Endothelial cell of umbilical vein (primary cell): ENCODE measurements around the gene FGFBP2. TPM values are rescaled to one million over a fixed set of nuclear protein-coding genes. Genes with fewer than 3 reads are reported as not detected.

ENCODE experiments used
- BruUV-seq: library from RNA; stranded (reverse); fragments of 400-500 nt; replicated peaks from 2 replicates; lab custom pipeline; 2021; lab: Mats Ljungman, UMichigan
- CTCF ChIA-PET: fragments of 300-600, 350-600 bp; sonication (Branson Sonifier 250); formaldehyde crosslinking; loops from one replicate; lab custom pipeline; 2021; ENCODE audit warnings: antibody characterized with exemption, inconsistent platforms; lab: Charles Lee
- POLR2A ChIA-PET: fragments of 300-600, 350-600 bp; sonication (Branson Sonifier 250); formaldehyde crosslinking; loops from one replicate; lab custom pipeline; 2021; ENCODE audit warnings: antibody characterized with exemption, inconsistent platforms; lab: Charles Lee
- DNase-seq: peaks from one replicate; pipeline ENCODE4 v3.0.0-alpha.2; 2011; ENCODE audit warnings: low read depth, low spot score
- FAIRE-seq: peaks from 2 replicates; lab custom pipeline; 2011; peaks lifted over from hg19 to GRCh38; lab: Jason Lieb, UNC
- H2AFZ ChIP-seq: 2 replicates; pipeline ENCODE4 v1.6.0; 2012; ENCODE audit warnings: low read depth, low read length, control low read depth, inconsistent platforms
- H3K27ac ChIP-seq: 2 replicates; pipeline ENCODE4 v1.5.1; 2011; ENCODE audit warnings: low read depth, mild to moderate bottlenecking, control low read depth, low read length, moderate library complexity; ENCODE audit not compliant: insufficient read depth
- H3K27me3 ChIP-seq, 2 experiments: 2 replicates each; pipeline versions ENCODE4 v1.6.0 to v1.6.1; 2011; ENCODE audit warnings: low read length in 2 of 2, mixed read lengths in 1 of 2; ENCODE audit not compliant: control insufficient read depth in 2 of 2, insufficient read depth in 2 of 2
- H3K36me3 ChIP-seq, 2 experiments: 2 replicates in 1 of 2; 3 replicates in 1 of 2; pipeline ENCODE4 v1.5.1; 2011; ENCODE audit warnings: low read length in 2 of 2, mild to moderate bottlenecking in 1 of 2, moderate library complexity in 1 of 2; ENCODE audit not compliant: control insufficient read depth in 2 of 2, insufficient read depth in 2 of 2; ENCODE audit errors: extremely low read depth in 1 of 2
- H3K4me1 ChIP-seq: 3 replicates; pipeline ENCODE4 v1.5.1; 2011; ENCODE audit warnings: mild to moderate bottlenecking, low read length; ENCODE audit not compliant: control insufficient read depth, insufficient read depth; ENCODE audit errors: extremely low read depth
- H3K4me2 ChIP-seq: 2 replicates; pipeline ENCODE4 v1.6.1; 2011; ENCODE audit warnings: low read length, control low read depth, mixed read lengths; ENCODE audit not compliant: insufficient read depth
- H3K4me3 ChIP-seq, 3 experiments: fragments of 200-600 bp in 1 of 3; sonication (generic), shearing (Covaris generic) in 1 of 3; replicated peaks in 1 of 3; 2 replicates each; pipeline ENCODE4 v1.5.1; 2011 to 2016; ENCODE audit warnings: control low read depth in 3 of 3, low read length in 3 of 3, mild to moderate bottlenecking in 2 of 3, inconsistent platforms in 1 of 3, low read depth in 1 of 3, moderate library complexity in 1 of 3; ENCODE audit not compliant: insufficient read depth in 1 of 3
- H3K79me2 ChIP-seq: 2 replicates; pipeline ENCODE4 v1.6.0; 2012; ENCODE audit warnings: low read length, inconsistent platforms; ENCODE audit not compliant: control insufficient read depth, insufficient read depth
- H3K9ac ChIP-seq: replicated peaks from 2 replicates; pipeline ENCODE3; 2011; ENCODE audit warnings: low read length, control low read depth; ENCODE audit not compliant: insufficient read depth; ENCODE audit errors: extremely low read depth
- H3K9me1 ChIP-seq: replicated peaks from 3 replicates; pipeline ENCODE4 v1.6.0; 2011; ENCODE audit warnings: mild to moderate bottlenecking, low read length; ENCODE audit not compliant: control insufficient read depth, insufficient read depth; ENCODE audit errors: extremely low read depth
- H3K9me3 ChIP-seq: replicated peaks from 2 replicates; pipeline ENCODE4 v1.5.1; 2012; ENCODE audit warnings: low read length, inconsistent platforms; ENCODE audit not compliant: control insufficient read depth, insufficient read depth
- H4K20me1 ChIP-seq: replicated peaks from 2 replicates; pipeline ENCODE3; 2011; ENCODE audit warnings: mild to moderate bottlenecking, low read length; ENCODE audit not compliant: control insufficient read depth, insufficient read depth; ENCODE audit errors: extremely low read depth
- EZH2 ChIP-seq: IDR thresholded peaks from 2 replicates; pipeline ENCODE4 v1.6.1; 2012; ENCODE audit warnings: borderline replicate concordance, low read depth, mild to moderate bottlenecking, moderate library complexity, low read length, inconsistent platforms; ENCODE audit not compliant: severe bottlenecking
- FOS ChIP-seq: IDR thresholded peaks from 2 replicates; pipeline ENCODE4 v1.6.1; 2011; ENCODE audit warnings: mild to moderate bottlenecking, low read length, moderate library complexity, borderline replicate concordance; ENCODE audit not compliant: insufficient read depth
- GATA2 ChIP-seq: IDR thresholded peaks from 2 replicates; pipeline ENCODE4 v1.7.0; 2011; ENCODE audit warnings: low read depth, mild to moderate bottlenecking, moderate library complexity, mixed read lengths, low read length; ENCODE audit not compliant: insufficient read length, insufficient read depth
- JUN ChIP-seq: IDR thresholded peaks from 2 replicates; pipeline ENCODE4 v1.6.1; 2011; ENCODE audit warnings: borderline replicate concordance, low read depth; ENCODE audit not compliant: insufficient read length, insufficient read depth
- MAX ChIP-seq: IDR thresholded peaks from 2 replicates; pipeline ENCODE4 v1.6.1; 2011; ENCODE audit not compliant: insufficient read depth, insufficient read length
- MYC ChIP-seq: IDR thresholded peaks from one replicate; pipeline ENCODE4 v1.6.1; 2011; ENCODE audit warnings: mild to moderate bottlenecking, low read depth, low read length
- POLR2A ChIP-seq: IDR thresholded peaks from 2 replicates; pipeline ENCODE4 v1.6.1; 2012; ENCODE audit warnings: low read depth, mild to moderate bottlenecking, control low read depth, low read length
- POLR2AphosphoS5 ChIP-seq: IDR thresholded peaks from 2 replicates; pipeline ENCODE4 v1.6.1; 2012; ENCODE audit warnings: low read depth, mild to moderate bottlenecking, control low read depth, low read length, moderate library complexity; ENCODE audit not compliant: insufficient read depth
- dilution Hi-C: fragments of 300-500 bp; cut with MboI; formaldehyde crosslinking; loops from one replicate; pipeline ENCODE4 v1.15.0; 2019; ENCODE audit warnings: low sequenced_read_pairs; ENCODE audit not compliant: extremely low pct_ligation_motif_present
- intact Hi-C: fragments of 100-400 bp; cut with micrococcal nuclease; formaldehyde crosslinking; loops from one replicate; pipeline ENCODE4 v1.10.0; 2022
- polyA plus RNA-seq, 4 experiments: library from polyadenylated mRNA; depleted of rRNA in 3 of 4; stranded (reverse) in 3 of 4; unstranded in 1 of 4; fragments of >200 nt; gene quantifications; 2 replicates each; pipeline versions ENCODE4 v1.2.1 to v1.2.3, GENCODE V29; 2011 to 2012; ENCODE audit warnings: missing spikeins in 1 of 4
- total RNA-seq: library from RNA; stranded (reverse); gene quantifications from 2 replicates; pipeline ENCODE4 v1.2.3, GENCODE V29; 2021
- TF ChIP-seq, protein P1 (sequence below), 2 donors: IDR thresholded peaks; 1 replicate in 1 of 2; 2 replicates in 1 of 2; pipeline ENCODE4 v1.5.1; 2011; ENCODE audit warnings: low read length in 2 of 2, mild to moderate bottlenecking in 2 of 2, moderate library complexity in 2 of 2, control low read depth in 1 of 2, inconsistent platforms in 1 of 2, low read depth in 1 of 2; ENCODE audit not compliant: insufficient read depth in 1 of 2; ENCODE audit errors: extremely low read depth in 1 of 2

Gene FGFBP2
- total and polyA plus RNA-seq, 2 donors (not counting 3 experiments of a cell fraction or from before 2014, with no cell fraction given): not detected

GRCh38 chr4:15971068-15971801, 8.3 kb upstream of the FGFBP2 start:
- dilution Hi-C loops (no loop called here), intact Hi-C loops (no loop called here)
- TF ChIP-seq, protein P1, sequence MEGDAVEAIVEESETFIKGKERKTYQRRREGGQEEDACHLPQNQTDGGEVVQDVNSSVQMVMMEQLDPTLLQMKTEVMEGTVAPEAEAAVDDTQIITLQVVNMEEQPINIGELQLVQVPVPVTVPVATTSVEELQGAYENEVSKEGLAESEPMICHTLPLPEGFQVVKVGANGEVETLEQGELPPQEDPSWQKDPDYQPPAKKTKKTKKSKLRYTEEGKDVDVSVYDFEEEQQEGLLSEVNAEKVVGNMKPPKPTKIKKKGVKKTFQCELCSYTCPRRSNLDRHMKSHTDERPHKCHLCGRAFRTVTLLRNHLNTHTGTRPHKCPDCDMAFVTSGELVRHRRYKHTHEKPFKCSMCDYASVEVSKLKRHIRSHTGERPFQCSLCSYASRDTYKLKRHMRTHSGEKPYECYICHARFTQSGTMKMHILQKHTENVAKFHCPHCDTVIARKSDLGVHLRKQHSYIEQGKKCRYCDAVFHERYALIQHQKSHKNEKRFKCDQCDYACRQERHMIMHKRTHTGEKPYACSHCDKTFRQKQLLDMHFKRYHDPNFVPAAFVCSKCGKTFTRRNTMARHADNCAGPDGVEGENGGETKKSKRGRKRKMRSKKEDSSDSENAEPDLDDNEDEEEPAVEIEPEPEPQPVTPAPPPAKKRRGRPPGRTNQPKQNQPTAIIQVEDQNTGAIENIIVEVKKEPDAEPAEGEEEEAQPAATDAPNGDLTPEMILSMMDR (IDR thresholded peaks at IDR 0.05; ENCODE audit: extremely low read depth in 1 of 2, insufficient read depth in 1 of 2, low read depth in 1 of 2, low read length in 2 of 2): no peak
- TF ChIP-seq EZH2: no peak
- no peak for TF ChIP-seq JUN
- TF ChIP-seq MAX: no peak
- no peak for TF ChIP-seq FOS
- no peak for TF ChIP-seq MYC
- TF ChIP-seq POLR2A: no peak
- TF ChIP-seq GATA2: no peak
- TF ChIP-seq POLR2AphosphoS5: no peak
- Histone ChIP-seq H3K27me3 (peaks cover 0 to 4% of the 10 kb centered on the region in 2 experiments), H3K9me3 (no peaks in the 10 kb centered on the region), H3K9ac (no peak overlapping the region), H3K79me2 (no peaks in the 10 kb centered on the region), H3K36me3 (no peaks in the 10 kb centered on the region), H3K9me1 (no peaks in the 10 kb centered on the region), H3K4me1 (no peaks in the 10 kb centered on the region), H3K4me2 (no peak overlapping the region), H4K20me1 (no peaks in the 10 kb centered on the region), H3K4me3 (no peak overlapping the region), H3K27ac (no peak overlapping the region), H2AFZ (no peak overlapping the region)
- DNase-seq: no peak
- ChIA-PET CTCF (interaction anchor here (0.8 to 1.4 kb wide), 2 partner anchors 15 to 30 kb away, joined by 3 to 5 read pairs; no protein-coding TSS in a partner anchor), POLR2A (no interaction called here)
- FAIRE-seq: no peak
- BruUV-seq: no TSS peak
